SU-DHL-6 (cell line): Measurements from ENCODE around the gene PRAMEF6.
"Not testable (repeated sequence)": the region's sequence is repeated elsewhere in the genome, so short reads cannot be mapped to it uniquely, and the experiment has no call there.

Experiments
- CTCF ChIP-seq: fragments of 200-600 bp; sonication (generic); IDR thresholded peaks from one replicate; pipeline ENCODE4 v1.5.1; 2017; ENCODE audit warnings: antibody characterized with exemption, mild to moderate bottlenecking, low read length, moderate library complexity; ENCODE audit not compliant: insufficient read depth, poor library complexity, severe bottlenecking
- EZH2phosphoT487 ChIP-seq: fragments of 200-600 bp; sonication (generic), shearing (Covaris generic); conservative IDR thresholded peaks from 2 replicates; pipeline ENCODE4 v1.6.1; 2018; ENCODE audit warnings: mild to moderate bottlenecking, antibody characterized with exemption, low read length, moderate library complexity, mixed read lengths

GRCh38 chr1:12903793-12904572 lies 43.4 kb downstream of the PRAMEF6 start:
- TF ChIP-seq CTCF, EZH2phosphoT487: not testable (repeated sequence)
